Uterus (tissue), 4 donors: ENCODE measurements around the gene GOLGA8A. TPM values are rescaled to one million over a fixed set of nuclear protein-coding genes. Genes with fewer than 3 reads are reported as not detected.

ENCODE experiments used
- DNase-seq, 2 donors: peaks; one replicate each; pipeline ENCODE4 v3.0.0-alpha.2; 2019 to 2020
- H3K27ac ChIP-seq, 2 donors: fragments of 200-600 bp; sonication (generic); 1 replicate in 1 of 2; 2 replicates in 1 of 2; pipeline ENCODE4 v1.5.1; 2016 to 2018
- H3K27me3 ChIP-seq, 2 donors: fragments of 200-600 bp; sonication (generic); one replicate each; pipeline ENCODE4 v1.5.1; 2018 to 2019; ENCODE audit warnings: control low read depth in 1 of 2
- H3K36me3 ChIP-seq, 2 donors: fragments of 200-600 bp; sonication (generic); one replicate each; pipeline ENCODE4 v1.5.1; 2019; ENCODE audit warnings: control low read depth in 1 of 2
- H3K4me1 ChIP-seq, 2 donors: fragments of 200-600 bp; sonication (generic); one replicate each; pipeline ENCODE4 v1.5.1; 2018 to 2019; ENCODE audit warnings: control low read depth in 1 of 2
- H3K4me3 ChIP-seq, 2 donors: fragments of 200-600 bp; sonication (generic); 1 replicate in 1 of 2; 2 replicates in 1 of 2; pipeline ENCODE4 v1.5.1; 2018 to 2019; ENCODE audit warnings: mild to moderate bottlenecking in 1 of 2
- H3K9me3 ChIP-seq, 2 donors: fragments of 200-600 bp; sonication (generic); one replicate each; pipeline ENCODE4 v1.5.1; 2019; ENCODE audit warnings: control low read depth in 1 of 2
- POLR2A ChIP-seq, 2 donors: fragments of 450-650 bp; IDR thresholded peaks; one replicate each; pipeline ENCODE4 v1.6.1; 2016; ENCODE audit warnings: antibody characterized with exemption in 2 of 2, mild to moderate bottlenecking in 1 of 2, moderate library complexity in 1 of 2
- intact Hi-C: fragments of 100-400 bp; cut with DNase I; formaldehyde crosslinking; loops from one replicate; pipeline ENCODE4 v1.15.1; 2023; ENCODE audit warnings: low total_unique reads
- total RNA-seq, 4 donors: library from RNA; depleted of rRNA in 3 of 4; stranded (reverse); fragments of >200 nt in 3 of 4; gene quantifications; one replicate each; pipeline versions ENCODE4 v1.1.0 to v1.2.4, GENCODE V29; 2014 to 2023
- TF ChIP-seq, protein P1 (sequence below), 4 experiments: fragments of 200-600 bp in 2 of 4; fragments of 450-650 bp in 2 of 4; sonication (generic) in 2 of 4; IDR thresholded peaks; one replicate each; pipeline ENCODE4 v1.5.1; 2016 to 2019; ENCODE audit warnings: antibody characterized with exemption in 4 of 4, mild to moderate bottlenecking in 2 of 4, moderate library complexity in 1 of 4
- donor health status: DM: yes; HTN: yes; CAD: no.

The GOLGA8A gene
- total RNA-seq, 4 donors from 2014 or later = 17.9 to 109 (median 64.2) TPM

DNA sequence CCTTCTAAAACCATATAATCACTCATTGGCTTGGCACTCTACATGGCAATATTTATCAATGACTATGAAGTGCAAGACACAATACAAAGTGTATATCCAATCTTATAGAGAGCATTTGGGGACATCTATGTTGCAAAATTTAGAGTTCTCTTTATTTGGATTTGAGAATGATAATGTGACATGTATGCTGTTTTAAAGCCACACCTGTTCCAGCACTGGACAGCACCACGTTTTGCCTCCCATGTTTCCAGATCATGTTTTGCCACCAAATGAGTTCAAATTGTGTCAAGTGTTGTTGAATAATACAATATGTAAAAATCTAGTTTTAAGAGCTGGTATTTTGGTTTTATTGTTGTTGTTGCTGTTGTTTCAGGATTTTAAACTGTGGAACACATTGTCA, 33.3 kb upstream of the GOLGA8A start:
- Histone ChIP-seq H3K36me3 (no peaks in the 10 kb centered on the region), H3K4me3 (no peak overlapping the region), H3K9me3 (no peaks in the 10 kb centered on the region), H3K27me3 (no peaks in the 10 kb centered on the region), H3K4me1 (no peaks in the 10 kb centered on the region), H3K27ac (no peak overlapping the region)
- no peak for TF ChIP-seq POLR2A (IDR thresholded peaks at IDR 0.05)
- TF ChIP-seq, protein P1, sequence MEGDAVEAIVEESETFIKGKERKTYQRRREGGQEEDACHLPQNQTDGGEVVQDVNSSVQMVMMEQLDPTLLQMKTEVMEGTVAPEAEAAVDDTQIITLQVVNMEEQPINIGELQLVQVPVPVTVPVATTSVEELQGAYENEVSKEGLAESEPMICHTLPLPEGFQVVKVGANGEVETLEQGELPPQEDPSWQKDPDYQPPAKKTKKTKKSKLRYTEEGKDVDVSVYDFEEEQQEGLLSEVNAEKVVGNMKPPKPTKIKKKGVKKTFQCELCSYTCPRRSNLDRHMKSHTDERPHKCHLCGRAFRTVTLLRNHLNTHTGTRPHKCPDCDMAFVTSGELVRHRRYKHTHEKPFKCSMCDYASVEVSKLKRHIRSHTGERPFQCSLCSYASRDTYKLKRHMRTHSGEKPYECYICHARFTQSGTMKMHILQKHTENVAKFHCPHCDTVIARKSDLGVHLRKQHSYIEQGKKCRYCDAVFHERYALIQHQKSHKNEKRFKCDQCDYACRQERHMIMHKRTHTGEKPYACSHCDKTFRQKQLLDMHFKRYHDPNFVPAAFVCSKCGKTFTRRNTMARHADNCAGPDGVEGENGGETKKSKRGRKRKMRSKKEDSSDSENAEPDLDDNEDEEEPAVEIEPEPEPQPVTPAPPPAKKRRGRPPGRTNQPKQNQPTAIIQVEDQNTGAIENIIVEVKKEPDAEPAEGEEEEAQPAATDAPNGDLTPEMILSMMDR (IDR thresholded peaks at IDR 0.05) = no peak
- intact Hi-C loops = no loop called here
- DNase-seq = no peak

DNA sequence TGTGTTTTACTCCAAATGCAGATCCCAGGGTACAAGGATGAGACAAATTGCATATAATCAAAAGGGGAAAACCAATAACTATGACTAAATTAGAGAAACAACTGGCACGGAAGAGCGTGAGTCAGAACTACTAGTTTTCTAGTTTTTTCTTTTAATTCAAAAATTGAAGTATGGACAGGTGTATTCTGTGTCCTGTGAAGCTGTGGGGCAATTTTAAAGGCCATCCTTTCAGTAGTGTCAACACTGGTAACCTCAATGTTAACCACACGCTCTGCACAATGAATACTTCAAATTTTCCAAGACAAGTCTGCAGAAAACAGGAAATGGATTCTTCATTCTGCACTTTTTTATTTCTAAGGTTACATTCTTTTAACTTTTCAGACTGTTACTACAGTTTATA, 32.5 kb upstream of the GOLGA8A start:
- TF ChIP-seq, protein P1 (IDR thresholded peaks at IDR 0.05) = no peak
- TF ChIP-seq POLR2A (IDR thresholded peaks at IDR 0.05) = no peak
- Histone ChIP-seq H3K4me3 (no peak overlapping the region), H3K9me3 (no peaks in the 10 kb centered on the region), H3K27ac (no peak overlapping the region), H3K4me1 (no peaks in the 10 kb centered on the region), H3K36me3 (no peaks in the 10 kb centered on the region), H3K27me3 (no peaks in the 10 kb centered on the region)
- no peak for DNase-seq
- intact Hi-C loops = no loop called here

DNA sequence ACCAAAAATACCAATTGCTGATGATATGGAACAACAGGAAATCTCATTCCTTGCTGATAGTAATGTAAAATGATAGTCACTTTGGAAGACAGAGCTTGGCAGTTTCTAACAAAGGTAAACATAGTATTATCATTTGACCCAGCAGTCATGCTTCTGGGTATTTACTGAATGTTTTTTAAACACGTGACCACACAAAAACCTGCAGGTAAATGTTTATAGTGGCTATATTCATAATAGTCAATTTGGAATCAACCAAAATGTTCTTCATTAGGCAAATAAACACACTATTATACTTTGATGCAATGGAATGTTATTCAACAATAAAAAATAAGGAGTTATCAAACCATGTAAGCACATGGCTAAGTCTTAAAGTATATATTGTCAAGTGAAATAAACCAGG, 24.1 kb upstream of the GOLGA8A start:
- Histone ChIP-seq H3K4me3 (no peak overlapping the region), H3K4me1 (no peaks in the 10 kb centered on the region), H3K27me3 (no peaks in the 10 kb centered on the region), H3K9me3 (no peaks in the 10 kb centered on the region), H3K27ac (no peak overlapping the region), H3K36me3 (no peaks in the 10 kb centered on the region)
- intact Hi-C loops = no loop called here
- no peak for TF ChIP-seq POLR2A (IDR thresholded peaks at IDR 0.05)
- TF ChIP-seq, protein P1 (IDR thresholded peaks at IDR 0.05) = no peak
- no peak for DNase-seq

DNA sequence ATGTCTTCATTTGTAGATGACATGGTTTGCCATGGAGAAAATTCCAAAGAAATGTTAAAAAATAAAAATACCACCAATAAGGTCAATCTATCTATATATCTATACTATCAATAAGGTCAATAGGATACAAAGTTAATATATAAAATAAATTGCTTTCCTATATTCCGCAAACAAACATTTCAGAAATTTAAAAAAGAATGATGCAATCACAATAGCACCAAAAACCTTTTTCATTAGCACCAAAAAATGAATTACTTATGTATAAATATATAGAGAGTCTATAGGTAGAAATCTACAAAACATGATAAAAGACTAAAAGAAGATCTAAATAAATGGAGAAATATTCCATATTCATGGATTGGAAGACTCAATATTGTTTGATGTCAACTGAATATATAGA, 22.8 kb upstream of the GOLGA8A start:
- Histone ChIP-seq H3K4me3 (no peak overlapping the region), H3K27me3 (no peaks in the 10 kb centered on the region), H3K27ac (no peak overlapping the region), H3K36me3 (no peaks in the 10 kb centered on the region), H3K4me1 (no peaks in the 10 kb centered on the region), H3K9me3 (no peaks in the 10 kb centered on the region)
- TF ChIP-seq, protein P1 (IDR thresholded peaks at IDR 0.05) = no peak
- TF ChIP-seq POLR2A (IDR thresholded peaks at IDR 0.05) = no peak
- intact Hi-C loops = no loop called here
- no peak for DNase-seq

DNA sequence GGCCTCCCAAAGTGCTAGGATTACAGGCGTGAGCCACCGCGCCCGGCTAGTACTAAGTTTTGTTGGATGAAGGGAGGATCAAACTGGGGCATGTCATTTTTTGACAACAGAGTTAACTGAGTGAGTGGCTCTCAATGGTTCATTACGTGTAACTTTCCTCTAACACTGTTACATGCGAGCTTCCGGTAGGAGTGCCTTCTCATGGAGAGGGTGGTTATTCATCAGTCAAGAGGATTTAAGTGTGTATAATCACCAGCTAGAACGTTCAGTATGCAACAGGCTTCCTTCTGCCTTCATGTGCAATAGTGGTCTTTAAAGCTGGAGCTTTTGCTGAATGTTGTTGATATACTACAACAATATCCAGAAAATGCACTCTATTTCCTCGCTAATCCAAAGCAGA, 19.1 kb upstream of the GOLGA8A start:
- Histone ChIP-seq H3K27me3 (no peaks in the 10 kb centered on the region), H3K4me3 (no peak overlapping the region), H3K4me1 (no peaks in the 10 kb centered on the region), H3K36me3 (no peaks in the 10 kb centered on the region), H3K27ac (no peak overlapping the region), H3K9me3 (no peaks in the 10 kb centered on the region)
- intact Hi-C loops = no loop called here
- no peak for TF ChIP-seq POLR2A (IDR thresholded peaks at IDR 0.05)
- TF ChIP-seq, protein P1 (IDR thresholded peaks at IDR 0.05) = no peak
- DNase-seq = no peak
